C4-2B (cell line): ENCODE results near the gene TMEM156.

ENCODE experiments used
- H3K27ac ChIP-seq: fragments of 450-650 bp; 2 replicates; pipeline ENCODE4 v1.5.1; 2017
- ZFX ChIP-seq: fragments of 450-650 bp; IDR thresholded peaks from 2 replicates; pipeline ENCODE4 v1.6.1; 2017
- TF ChIP-seq, protein P1 (sequence below): fragments of 450-650 bp; conservative IDR thresholded peaks from 2 replicates; pipeline ENCODE4 v1.5.1; 2017; ENCODE audit warnings: mild to moderate bottlenecking

TMEM156 gene

DNA sequence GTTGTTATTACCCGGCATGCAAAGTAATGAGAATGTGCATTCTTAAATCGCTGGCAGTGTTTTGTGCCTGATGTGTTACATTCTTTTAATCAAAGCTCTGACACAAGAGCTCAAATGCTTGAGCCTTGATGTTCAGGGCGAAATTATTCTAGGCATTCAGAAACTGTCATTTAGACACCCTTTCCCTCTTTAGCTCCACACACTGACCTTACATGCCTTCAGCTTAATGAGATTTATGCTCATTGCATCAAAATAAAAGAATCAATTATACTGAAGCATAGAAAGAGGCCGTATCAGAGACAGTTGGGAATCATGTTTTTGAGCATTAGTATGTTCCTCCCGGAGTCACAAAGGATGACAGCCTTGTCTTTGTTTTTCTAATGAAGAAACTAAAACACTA lies 107.9 kb downstream of the TMEM156 start:
- TF ChIP-seq, protein P1, sequence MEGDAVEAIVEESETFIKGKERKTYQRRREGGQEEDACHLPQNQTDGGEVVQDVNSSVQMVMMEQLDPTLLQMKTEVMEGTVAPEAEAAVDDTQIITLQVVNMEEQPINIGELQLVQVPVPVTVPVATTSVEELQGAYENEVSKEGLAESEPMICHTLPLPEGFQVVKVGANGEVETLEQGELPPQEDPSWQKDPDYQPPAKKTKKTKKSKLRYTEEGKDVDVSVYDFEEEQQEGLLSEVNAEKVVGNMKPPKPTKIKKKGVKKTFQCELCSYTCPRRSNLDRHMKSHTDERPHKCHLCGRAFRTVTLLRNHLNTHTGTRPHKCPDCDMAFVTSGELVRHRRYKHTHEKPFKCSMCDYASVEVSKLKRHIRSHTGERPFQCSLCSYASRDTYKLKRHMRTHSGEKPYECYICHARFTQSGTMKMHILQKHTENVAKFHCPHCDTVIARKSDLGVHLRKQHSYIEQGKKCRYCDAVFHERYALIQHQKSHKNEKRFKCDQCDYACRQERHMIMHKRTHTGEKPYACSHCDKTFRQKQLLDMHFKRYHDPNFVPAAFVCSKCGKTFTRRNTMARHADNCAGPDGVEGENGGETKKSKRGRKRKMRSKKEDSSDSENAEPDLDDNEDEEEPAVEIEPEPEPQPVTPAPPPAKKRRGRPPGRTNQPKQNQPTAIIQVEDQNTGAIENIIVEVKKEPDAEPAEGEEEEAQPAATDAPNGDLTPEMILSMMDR, result no peak
- TF ChIP-seq ZFX, result no peak

DNA sequence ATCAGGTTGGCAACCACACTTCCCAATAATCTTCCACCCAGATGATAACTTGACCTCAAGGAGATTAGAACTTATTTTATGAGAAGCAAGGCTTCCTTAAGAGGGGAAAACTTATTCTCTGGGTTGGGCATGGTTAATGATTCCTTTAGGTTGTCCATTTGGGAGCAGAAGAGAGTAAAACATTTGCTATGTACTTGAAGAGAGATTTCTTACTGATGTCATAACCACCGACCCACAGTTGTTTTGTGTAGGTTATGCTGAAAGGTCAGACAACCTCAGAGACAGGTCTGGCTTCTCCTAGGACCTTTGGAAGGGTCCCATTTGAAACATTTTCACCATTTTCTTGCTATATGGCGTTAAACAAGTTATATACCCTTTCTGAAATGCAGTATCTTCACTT lies 108.5 kb downstream of the TMEM156 start:
- TF ChIP-seq, protein P1, result no peak
- TF ChIP-seq ZFX, result no peak
- H3K27ac ChIP-seq, result no peak overlapping the region

More for the DNA sequence above, 107.9 kb downstream of the TMEM156 start:
- no peak overlapping the region for H3K27ac ChIP-seq

DNA sequence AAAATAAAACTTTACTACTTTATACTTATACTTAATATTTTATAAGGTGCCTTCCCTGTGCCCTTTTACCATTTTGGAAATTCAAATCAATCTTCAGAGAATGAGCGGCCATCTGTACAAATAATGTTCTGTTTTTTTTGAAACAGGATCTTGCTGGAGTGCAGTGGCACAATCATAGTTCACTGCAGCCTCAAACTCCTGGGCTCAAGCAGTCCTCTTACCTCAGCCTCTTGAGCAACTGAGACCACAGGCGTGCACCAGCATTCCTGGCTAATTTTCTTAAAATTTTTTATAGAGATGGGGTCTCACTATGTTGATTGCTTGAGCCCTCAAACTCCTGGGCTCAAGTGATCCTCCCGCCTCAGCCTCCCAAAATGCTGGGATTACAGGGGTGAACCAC lies 111.1 kb downstream of the TMEM156 start:
- no peak overlapping the region for H3K27ac ChIP-seq
- TF ChIP-seq ZFX, result no peak
- TF ChIP-seq, protein P1, result no peak

DNA sequence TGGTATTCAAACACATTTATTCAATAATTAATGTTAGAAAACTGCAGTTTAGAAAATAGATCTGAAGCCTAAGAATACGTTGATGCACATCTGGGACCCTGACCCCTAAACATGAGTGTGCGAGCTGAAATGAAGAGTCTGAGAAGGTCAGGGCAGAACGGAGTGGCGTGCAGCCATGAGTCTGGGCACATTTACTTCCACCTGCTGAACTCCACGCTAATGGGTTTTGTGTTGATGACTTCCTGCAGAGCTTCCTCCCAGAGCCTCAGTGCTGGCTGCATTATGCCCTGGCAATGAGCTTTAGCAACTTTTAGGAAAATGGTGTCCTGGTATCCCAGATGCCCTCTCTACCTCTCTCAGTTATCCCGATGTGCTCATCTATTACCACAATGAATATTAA lies 111.5 kb downstream of the TMEM156 start:
- TF ChIP-seq, protein P1, result no peak
- no peak overlapping the region for H3K27ac ChIP-seq

DNA sequence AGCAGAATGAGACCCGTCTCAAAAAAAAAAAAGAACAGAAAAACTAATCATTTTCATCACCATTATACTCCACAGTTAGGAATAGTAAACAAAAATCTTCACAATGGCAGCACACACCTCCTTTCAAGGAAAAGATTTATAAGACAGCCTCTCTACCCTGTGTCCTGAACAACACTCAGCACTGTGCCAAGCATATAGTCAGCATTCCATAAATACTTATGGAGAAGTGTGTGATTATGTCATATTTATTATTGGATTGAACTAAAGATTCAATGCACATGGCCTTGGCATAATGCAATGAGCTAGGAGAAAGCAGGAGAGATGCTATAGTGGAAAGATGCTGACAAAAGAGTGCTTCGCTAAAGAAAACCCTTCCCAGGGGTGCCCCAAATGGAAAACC lies 112.0 kb downstream of the TMEM156 start:
- no peak overlapping the region for H3K27ac ChIP-seq
- TF ChIP-seq ZFX, result no peak
- TF ChIP-seq, protein P1, result no peak

DNA sequence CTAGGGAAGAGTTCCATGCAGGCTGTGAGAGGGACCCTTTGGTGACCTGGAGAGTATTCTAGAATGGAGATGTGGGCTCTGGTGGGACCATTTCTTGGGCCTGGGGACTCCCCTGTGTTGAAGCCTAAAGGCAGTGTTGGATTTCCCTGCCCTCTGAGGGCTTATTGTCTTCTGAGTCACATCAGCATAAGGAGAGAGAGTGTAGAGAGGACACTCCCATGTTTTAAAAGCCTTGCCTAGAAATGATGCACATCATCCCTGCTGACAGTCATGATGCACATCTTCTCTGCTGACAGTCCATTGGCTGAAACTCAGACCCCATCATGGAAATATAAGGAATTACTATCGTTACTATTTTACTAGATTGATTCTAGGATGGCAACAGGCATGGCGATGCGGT lies 112.7 kb downstream of the TMEM156 start:
- H3K27ac ChIP-seq, result no peak overlapping the region

DNA sequence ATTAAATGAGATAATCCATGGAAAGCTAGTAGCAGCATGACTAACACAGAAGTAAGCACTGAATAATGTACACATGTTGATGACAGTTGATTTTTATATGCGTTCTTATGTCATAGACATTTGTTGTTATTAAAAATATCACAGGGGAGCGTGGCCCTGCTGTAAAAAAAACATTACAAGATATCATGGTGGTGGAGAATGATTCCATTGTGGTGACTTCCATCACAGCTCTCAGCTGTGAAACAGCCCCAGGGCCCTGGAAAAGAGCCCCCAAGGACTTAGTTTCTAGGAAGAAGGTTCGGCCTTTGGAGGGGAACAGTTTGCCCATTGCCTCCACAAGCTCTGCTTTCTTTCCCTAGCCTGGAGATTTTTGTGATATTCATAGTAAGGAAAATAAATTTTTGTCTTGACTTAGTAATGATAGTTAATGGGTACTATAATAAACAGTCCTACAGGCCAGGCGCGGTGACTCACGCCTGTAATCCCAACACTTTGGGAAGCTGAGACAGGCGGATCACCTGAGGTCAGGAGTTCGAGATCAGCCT lies 114.7 kb downstream of the TMEM156 start:
- no peak overlapping the region for H3K27ac ChIP-seq
- TF ChIP-seq, protein P1, result no peak
- no peak for TF ChIP-seq ZFX

More for the DNA sequence above, 112.7 kb downstream of the TMEM156 start:
- no peak for TF ChIP-seq ZFX
- TF ChIP-seq, protein P1, result no peak
